ENCODE measurements around the gene SIK3.

DNA sequence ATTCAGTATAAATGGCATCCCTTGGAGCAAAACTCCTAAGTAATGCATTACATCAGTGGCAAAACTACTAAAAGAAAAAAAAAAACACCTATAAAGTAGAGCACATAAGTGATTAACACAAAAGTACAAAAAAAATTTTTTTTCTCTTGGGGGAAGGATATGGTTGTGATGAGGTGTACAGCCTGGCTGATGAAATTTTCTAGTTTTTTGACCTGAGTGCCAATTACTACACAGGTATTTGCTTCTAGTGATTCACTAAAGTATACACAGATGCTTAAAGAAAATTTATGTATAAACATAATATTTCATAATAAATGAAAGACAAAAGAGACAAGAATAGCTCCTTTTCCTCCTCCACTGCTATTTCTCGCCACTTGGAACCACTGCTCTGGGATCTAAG is 189.0 kb downstream of the SIK3 start:
- TF ChIP-seq, protein P1, sequence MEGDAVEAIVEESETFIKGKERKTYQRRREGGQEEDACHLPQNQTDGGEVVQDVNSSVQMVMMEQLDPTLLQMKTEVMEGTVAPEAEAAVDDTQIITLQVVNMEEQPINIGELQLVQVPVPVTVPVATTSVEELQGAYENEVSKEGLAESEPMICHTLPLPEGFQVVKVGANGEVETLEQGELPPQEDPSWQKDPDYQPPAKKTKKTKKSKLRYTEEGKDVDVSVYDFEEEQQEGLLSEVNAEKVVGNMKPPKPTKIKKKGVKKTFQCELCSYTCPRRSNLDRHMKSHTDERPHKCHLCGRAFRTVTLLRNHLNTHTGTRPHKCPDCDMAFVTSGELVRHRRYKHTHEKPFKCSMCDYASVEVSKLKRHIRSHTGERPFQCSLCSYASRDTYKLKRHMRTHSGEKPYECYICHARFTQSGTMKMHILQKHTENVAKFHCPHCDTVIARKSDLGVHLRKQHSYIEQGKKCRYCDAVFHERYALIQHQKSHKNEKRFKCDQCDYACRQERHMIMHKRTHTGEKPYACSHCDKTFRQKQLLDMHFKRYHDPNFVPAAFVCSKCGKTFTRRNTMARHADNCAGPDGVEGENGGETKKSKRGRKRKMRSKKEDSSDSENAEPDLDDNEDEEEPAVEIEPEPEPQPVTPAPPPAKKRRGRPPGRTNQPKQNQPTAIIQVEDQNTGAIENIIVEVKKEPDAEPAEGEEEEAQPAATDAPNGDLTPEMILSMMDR (IDR thresholded peaks at IDR 0.05) = no peak
- TF ChIP-seq CREB1 (CRISPR knock-in tag; IDR thresholded peaks at IDR 0.05) (no peak), ZNF138 (CRISPR knock-in tag; conservative IDR thresholded peaks at IDR 0.05) (no peak), ZNF121 (CRISPR knock-in tag; IDR thresholded peaks at IDR 0.05) (no peak), SP1 (CRISPR knock-in tag; conservative IDR thresholded peaks at IDR 0.05) (no peak), FOXK1 (CRISPR knock-in tag; IDR thresholded peaks at IDR 0.05) (no peak), FOXP1 (CRISPR knock-in tag; IDR thresholded peaks at IDR 0.05; ENCODE audit: borderline replicate concordance) (no peak), CREM (CRISPR knock-in tag; IDR thresholded peaks at IDR 0.05) (no peak), JUN (CRISPR knock-in tag; IDR thresholded peaks at IDR 0.05) (no peak), SMAD4 (CRISPR knock-in tag; IDR thresholded peaks at IDR 0.05) (no peak)
- TF ChIP-seq, protein P2, sequence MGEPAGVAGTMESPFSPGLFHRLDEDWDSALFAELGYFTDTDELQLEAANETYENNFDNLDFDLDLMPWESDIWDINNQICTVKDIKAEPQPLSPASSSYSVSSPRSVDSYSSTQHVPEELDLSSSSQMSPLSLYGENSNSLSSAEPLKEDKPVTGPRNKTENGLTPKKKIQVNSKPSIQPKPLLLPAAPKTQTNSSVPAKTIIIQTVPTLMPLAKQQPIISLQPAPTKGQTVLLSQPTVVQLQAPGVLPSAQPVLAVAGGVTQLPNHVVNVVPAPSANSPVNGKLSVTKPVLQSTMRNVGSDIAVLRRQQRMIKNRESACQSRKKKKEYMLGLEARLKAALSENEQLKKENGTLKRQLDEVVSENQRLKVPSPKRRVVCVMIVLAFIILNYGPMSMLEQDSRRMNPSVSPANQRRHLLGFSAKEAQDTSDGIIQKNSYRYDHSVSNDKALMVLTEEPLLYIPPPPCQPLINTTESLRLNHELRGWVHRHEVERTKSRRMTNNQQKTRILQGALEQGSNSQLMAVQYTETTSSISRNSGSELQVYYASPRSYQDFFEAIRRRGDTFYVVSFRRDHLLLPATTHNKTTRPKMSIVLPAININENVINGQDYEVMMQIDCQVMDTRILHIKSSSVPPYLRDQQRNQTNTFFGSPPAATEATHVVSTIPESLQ (CRISPR knock-in tag; IDR thresholded peaks at IDR 0.05) = no peak
- TF ChIP-seq, protein P3, sequence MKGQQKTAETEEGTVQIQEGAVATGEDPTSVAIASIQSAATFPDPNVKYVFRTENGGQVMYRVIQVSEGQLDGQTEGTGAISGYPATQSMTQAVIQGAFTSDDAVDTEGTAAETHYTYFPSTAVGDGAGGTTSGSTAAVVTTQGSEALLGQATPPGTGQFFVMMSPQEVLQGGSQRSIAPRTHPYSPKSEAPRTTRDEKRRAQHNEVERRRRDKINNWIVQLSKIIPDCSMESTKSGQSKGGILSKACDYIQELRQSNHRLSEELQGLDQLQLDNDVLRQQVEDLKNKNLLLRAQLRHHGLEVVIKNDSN (CRISPR knock-in tag; IDR thresholded peaks at IDR 0.05) = no peak

All from WTC11 (cell line).